Forelimb muscle (tissue), 1 donor: ENCODE results near the gene SMAD5. TPM values are rescaled to one million over a fixed set of nuclear protein-coding genes. Genes with fewer than 3 reads are reported as not detected.

Experiments
- DNase-seq: peaks from one replicate; pipeline ENCODE4 v3.0.0-alpha.2; 2013; ENCODE audit warnings: low read depth
- polyA plus RNA-seq: library from polyadenylated mRNA; unstranded; fragments of 120-200 nt; gene quantifications from one replicate; pipeline ENCODE4 v1.2.1, GENCODE V29; 2013; ENCODE audit not compliant: insufficient read length

SMAD5 gene
- polyA plus RNA-seq = 39.8 TPM

DNA sequence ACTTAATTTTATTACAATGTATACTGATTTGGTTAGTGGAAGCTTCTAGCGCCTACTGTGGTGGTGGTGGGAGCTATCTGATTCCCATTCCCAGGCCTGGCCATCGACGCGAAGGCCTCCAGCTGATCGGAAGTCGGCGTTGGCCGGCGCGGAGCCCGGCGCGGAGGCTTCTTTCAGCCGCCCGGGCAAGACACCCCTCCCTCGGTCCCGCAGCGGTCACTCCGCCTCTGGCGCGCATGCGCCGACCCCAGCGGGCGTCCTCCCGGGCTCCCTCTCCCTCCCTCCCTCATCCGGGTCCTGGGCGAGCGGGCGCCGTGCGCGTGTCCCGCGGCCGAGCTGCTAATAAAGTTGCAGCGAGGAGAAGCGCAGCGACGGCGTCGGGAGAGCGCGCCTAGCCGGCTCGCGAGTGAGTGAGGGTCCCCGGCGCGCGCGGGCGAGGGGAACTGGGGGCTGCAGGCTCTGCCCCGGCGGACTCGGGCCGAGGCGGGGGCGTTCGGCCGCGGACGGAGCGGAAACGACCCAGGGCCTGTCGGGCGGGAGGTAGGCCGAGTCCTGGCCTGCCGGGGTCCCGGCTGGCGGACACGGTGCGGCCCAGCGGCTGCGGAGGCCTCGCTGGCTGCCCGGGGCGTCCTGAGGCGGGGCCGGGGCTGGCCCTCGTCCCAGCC is at the start of gene SMAD5:
TSS of gene SMAD5 (plus strand) at position 289 of the 665 bp plus-strand sequence. CDS start 20,916 bp downstream, outside the sequence.
- peak; percentile 90 for DNase-seq

DNA sequence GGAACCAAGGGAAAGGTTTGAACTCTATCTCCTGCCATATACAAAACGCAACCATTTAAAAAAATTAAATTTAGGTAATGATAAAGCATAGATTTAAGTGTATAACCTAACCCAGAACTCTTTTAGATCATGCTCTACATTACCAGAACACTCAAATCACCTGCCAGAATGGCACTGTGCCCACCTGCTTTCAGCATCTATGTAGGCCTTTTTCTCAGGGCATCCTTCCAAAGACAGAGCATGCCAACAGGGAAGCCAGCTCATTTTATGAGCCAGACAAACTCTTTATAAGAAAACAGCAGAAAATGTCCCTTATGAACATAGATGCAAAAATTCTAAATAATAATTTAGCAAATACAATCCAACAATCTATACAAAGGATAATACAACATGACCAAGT is 47.9 kb upstream of the SMAD5 start:
- DNase-seq = no peak

DNA sequence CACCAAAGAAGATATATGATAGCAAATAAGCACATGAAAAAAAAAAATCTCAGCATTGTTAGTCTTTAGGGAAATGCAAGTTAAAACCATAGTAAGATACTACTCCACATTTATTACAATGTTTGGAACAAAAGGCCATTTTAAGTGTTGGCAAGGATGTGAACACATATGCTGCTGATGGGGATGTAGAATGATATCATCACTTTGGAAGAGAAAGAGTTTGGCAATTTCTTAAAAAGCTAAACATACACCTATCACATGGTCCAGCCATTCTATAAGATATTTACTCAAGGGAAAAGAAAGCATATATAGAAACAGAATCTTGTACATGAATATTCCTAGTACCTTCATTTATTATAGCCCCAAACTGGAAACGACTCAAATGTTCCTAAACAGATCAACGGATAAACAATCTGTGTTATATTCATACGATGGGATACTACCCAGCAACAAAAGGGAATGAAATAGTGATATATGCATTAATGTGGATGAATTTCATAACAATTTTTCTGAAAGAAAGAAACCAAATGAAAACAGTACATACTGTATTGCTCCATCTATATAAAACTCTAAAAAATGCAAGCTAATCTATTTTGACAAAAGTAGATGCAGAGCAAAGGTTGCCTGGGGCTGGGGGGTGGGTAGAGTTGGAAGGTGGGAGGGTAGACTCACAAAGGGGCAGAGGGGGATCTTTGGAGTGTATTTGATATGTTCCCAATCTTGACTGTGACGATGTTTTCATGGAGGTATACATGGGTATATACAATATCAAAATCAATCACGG is 45.7 kb upstream of the SMAD5 start:
- DNase-seq = peak; percentile 91

DNA sequence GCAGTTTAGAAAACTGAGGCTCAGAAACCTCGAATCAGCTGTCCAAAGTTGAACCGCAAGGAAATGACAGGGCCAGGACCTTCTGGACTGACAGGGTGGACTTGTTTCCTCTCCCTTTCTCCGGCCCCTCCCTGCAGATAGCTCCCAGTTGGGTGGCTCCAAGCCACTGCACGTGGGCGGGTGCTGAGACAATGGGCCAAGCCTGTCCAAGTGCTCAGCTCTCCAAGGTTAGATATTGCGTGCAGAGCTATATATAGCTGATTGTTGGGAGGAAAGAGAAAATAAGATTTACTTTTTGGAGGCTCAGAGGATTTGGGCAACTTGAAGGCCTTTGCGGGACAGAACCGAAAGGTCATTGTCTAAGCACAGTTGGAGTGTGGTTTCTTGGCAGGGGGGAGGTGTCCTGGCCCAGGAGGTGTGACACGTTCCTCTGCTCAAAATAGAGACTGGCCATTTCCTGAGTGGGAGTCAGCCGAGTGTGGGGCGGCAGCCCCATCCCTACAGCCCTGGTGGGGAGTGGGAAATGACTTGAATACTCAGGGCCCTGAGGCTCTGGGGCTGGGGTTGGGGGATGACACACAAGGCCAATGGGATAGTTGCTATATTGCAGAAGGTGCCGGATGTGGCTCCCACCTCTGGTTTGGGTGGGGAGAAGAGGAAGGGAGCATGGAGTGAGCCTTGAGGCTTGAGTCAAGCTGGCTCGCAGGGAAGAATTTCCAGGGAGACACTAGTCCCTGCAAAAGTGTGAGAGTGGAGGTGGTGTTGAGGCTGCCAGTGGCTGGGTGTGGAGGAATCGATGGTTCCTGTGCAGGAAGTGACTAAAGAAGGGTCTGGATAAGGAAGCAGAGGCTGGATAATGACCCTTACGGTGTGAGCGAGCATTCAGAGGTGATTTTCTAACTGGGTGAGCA is 44.4 kb upstream of the SMAD5 start:
- peak; percentile 80 for DNase-seq

DNA sequence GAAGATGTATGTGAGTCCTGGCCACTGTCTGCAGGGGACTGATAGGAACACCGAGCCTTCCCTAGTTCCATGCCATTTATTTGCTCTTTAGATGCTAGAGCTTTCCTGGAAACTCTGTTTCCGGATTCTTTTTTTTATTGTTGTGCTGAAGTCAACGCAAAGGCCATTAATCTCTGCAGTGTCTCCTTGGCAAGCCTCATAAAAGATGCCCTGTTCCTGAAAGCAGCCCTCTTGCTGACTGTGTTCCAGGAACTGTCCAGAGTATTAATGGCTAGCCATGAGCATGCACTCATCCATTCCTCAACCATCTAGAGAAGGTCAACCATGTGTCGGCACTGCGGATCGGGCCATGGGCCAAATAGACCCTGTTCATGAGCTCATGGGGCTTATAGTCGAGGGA is 42.9 kb upstream of the SMAD5 start:
- DNase-seq = no peak

DNA sequence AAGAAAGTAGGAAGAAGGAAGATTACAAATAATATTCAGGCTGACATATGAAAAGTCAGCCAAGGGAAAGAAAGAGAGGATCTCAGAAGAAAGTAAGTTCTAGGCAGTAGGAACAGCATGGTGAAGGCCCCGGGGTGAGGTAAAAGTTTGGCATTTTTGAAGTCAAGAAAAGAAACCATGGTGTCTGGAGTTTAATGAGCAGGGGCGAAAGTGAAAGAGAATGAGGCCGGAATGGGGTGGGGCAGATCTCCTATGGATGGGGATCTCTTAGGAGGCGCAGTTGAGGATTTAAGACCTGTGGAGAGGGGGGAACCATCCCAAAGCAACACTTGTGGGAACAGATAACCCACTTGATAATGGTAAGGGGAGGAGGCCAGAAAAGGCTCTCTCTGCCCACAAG is 42.3 kb upstream of the SMAD5 start:
- DNase-seq = no peak

DNA sequence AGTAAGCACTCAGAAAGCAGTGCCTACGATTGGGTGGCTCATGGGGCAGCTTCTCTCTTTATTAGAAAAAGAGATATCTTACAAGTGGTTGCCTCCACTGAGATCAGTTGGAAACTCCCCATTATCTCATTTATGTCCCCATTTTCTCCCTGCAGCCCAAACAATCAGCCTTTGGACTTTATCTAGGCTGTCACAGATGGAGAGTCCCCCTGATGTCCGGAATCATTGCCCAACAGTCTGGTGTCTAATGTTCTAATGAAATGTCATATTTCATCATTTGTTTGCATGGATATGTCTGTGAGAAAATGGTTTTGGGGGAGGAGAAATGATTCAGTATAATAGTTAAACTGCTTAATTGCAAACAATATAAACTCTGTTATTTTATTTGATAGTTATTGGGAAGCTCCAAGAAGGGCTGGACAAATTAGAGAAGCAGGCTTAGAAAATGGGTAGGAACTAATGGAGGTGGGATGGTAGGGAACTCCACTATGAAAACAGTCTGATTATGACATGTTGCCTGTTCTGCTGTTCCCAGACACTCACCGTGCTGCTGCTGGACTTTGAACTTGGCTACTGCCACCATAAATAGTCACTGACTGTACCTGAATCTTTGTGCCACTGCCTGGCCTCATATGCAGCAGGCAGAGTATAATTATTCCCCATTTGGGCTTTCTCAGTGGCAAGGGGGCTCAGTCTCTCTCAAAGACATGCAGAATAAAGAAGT is 38.3 kb upstream of the SMAD5 start:
- no peak for DNase-seq

DNA sequence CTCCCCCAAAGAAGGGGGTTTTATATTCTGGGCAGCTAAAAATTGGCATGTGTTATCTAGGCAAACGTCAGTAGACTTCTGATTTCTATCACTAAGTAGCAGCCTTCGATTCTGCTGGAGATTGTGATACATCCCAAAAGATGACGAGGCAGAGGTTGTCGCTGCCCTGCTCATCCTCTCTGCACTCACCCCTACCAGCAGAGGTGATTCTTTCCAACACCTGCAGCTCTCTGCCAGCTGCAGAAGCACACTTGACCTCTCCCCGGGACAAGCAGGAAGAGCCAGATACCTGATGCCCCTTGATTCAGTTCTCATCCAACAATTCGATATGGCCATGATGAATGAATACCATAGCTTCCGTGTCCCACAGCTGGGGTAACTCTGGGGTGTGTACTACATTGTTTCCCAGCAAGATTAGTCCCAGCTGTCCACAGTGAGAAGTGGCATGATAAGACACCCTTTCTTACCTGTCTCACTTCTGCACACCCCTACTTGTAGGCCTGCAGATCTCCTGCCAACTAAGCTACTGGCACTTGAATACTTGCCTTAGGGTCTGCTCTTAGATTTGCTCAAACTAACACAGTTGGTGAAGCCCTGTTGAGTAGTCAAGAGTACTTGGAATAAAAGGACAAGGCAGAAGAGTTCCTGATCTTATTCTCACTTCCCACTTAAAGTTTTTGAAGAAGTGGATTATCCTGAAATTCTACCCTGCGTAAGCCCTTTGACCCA is 37.6 kb upstream of the SMAD5 start:
- no peak for DNase-seq

DNA sequence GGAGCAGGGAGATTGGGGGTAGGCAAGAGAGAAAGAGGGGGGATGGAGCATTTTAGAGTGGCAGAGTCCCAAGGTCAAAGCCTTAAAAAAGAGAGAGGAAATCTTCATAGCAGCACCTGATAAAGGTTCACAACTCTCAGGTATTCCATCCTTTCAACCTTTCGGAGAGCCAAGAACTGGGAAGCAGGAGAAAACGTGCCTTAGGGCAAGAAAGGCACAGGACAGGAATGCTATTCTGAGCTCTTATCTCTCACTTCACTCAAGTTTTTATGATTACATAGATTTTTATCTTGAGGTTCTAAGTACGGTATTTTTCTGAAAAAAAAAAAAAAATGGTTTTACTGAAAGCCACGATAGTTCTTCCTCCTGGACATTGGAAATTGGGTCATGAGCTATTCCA is 34.5 kb upstream of the SMAD5 start:
- no peak for DNase-seq

DNA sequence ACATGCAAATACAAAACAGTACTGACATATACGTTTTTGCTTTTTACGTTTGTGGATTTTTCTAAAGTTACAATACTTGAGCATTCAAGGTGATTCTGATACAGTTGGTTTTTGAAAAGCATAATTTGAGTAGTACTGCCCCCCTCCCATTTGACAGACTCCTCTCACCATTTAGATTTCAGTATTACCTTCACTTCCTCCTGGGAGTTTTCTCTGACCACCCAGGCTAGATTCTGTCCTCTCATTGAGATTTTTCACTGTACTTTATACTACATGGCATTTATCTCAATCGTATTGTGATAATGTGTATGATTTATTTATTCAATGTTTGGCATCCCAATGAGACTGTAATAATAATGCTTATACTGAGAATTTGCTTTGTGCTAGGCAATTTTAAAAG is 32.8 kb upstream of the SMAD5 start:
- no peak for DNase-seq

DNA sequence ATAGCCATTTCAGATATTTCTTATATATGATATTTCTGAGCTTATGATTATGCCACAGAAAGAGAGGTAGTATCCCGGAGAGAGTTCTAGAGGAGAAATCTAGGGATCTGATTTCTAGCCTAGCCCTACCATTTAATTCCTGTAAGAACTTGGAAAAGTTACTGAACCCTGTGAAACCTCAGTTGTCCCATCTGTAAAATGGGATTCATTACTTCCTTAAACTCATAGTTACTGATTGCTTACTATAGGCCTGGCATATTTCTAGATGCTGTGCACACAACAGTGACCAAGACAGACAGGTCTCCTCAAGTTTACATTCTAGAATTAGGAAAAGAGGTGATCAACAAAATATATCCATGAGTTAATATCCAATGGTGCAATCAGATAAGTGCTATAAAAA is 30.8 kb upstream of the SMAD5 start:
- no peak for DNase-seq

DNA sequence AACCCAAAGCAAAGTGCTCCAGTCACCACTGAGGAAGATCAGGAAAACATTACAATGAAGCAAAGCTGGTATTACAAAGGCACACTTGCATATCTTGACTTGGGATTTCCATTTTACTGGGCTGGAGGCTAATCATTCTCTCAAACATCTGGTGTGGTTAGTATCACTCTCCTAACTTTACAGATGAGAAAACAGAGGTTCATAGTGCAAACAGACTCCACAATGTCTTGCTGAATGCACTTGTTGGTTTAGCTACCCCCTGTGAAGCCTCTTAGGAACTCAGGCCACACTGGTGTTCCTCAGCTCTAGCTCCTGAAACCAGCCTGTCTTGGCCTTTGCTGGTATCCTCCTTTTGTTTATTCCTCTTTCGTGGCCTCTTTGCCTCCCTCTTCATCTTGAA is 29.5 kb upstream of the SMAD5 start:
- DNase-seq = no peak

DNA sequence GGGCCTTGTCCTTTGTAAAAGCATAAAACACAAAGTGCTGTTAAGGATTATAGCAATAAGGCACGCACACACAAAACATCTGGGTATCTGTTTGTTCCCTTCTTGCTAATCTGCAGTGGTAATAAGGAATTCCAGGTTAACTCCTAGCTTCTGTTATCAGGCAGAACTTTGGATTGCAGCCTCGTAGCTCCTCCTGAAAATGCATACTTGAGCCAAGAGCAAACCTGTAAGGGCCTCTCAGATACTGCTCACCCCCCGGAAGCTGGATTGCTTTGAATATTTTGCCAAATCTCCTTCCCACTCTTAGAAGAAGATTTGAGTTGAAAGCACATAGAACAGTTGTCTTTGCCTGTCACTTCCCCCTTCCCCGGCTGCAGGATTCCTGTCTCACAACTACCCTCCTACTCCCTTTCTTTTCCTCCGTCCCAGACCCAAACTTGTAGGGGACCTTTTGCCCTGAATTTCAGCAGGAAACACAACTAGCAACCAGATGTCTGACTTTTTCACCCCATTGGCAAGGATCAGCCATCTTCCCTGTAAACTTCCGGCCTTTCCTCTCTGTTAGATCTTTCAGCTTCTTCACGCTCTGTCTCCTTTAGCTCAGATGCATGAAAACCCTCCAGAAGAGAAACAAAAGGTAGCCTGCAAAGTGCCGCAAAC is 28.2 kb upstream of the SMAD5 start:
- no peak for DNase-seq

DNA sequence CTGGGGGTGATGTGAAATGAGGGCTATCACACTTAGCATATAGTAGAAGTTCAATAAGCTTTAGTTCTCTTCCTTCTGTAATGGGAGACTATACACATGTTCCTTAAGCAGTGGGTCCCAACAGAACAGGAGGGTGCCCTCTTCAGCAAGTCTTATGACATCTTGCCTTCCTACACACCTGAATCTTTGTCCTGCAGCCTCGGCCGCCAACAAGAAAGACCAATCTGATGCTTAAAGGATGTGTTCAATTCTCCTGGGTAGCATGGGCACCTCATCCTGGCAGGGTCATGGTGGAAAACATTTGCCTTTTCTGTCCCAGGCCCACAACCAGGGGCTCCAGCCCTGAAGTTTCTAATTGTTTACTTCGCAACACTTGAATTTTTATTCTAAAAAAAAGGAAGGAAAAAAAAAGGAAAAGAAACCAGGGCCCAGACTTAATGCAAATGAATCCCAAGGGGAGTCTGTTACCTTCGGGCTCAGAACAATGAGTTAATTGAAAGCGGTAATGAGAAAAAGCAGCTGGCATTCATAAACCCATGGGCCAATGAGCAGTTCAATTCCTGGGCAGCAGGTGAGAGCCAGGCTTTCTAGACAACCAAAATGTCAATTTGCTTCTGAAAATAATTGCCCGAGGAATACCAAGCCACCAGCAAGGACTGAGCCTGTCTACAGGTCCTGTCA is 26.2 kb upstream of the SMAD5 start:
- no peak for DNase-seq

DNA sequence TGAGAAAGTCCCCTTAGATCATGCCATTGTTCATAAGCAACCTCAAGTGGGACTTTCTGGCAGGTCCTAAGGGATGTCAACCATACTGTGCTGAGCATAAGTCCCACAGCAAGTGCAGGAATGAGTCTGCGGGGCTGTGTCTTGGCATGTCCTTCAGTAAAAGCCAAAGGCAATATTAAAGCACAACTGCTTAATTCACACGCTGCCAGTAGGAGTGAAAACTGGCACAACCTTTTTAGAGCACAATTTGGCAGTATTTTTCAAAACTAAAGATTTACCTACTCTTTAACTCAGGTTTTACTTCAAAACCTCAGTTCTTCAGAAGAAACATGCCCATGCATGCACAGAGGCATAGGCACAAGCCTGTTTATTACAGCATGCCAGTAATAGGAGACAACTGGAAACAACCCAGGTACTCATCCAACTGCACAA is 24.4 kb upstream of the SMAD5 start:
- DNase-seq = no peak

DNA sequence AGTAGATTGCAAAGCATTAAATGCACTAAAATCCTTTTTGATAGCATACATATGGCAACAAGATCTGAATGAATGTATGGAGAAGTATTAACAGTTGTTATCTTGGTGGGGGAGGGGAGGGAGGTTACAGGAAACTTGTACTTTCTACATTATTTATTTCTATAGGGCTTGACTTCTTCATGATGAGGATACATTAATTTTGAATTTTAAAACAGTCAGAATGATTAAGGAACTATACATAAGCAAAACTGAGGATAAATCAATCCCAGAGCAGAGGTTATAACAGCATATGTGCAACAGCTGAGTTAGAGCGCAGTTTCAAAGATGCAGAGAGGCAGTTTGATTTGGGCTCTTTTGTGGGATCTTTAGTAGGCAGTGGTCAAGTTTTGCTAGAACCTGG is 23.9 kb upstream of the SMAD5 start:
- DNase-seq = no peak

DNA sequence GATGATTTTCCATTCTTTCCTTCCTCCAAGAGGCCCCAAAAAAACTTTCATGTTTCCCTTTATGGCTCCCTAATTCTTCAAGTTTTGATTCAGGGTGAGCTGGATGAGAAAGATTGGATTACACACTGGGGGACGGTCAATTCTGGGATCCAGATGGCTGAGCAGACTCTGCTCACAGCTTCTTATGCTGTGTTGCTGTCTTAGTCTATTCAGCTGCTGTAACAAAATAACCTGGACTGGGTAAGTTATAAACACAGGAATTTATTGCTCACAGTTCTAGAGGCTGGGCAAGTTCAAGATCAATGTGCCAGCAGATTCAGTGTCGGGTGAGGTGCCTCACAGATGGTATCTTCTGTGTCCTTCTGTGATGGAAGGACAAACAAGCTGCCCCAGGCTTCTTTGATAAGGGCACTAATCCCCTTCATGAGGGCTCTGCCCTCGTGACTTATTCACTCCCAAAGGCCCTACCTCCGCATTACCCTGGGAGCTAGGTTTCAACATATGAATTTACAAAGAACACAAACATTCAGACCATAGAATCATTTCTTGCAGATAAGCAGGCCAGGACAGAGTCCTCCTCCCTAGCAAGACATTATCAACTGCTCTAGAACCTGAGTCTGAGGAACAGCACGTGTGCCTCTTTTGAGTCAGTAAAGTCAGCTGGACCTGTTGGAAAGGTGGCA is 23.1 kb upstream of the SMAD5 start:
- DNase-seq = no peak

DNA sequence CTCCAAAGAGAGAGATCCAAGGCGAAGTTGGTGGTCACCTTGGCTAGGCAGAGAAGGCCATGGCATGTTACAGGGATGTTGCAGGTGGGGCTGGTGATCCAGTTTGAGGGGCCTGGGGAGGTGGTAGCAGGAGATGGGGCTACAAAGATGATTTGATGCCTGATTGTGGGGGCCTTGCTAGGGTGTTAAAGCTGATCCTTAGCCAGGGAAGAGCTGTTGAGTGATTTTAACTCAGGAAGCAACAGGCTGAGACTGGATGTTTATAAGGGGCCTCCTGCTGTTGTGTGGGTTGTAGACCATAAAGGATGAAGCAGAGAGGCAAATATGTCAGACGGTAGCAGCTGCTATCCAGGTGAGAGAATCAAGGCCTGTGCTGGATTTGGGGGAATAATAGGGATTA is 19.0 kb upstream of the SMAD5 start:
- DNase-seq = no peak
